ENCODE measurements around the gene AMOTL2.

AMOTL2 gene

GRCh38 chr3:134374105-134374790 is at the start of gene AMOTL2:
Gene AMOTL2 (minus strand): TSS chr3:134374447. CDS start chr3:134371433, 3,014 bp downstream.
- peak; percentile 61 for DNase-seq (ENCODE audit: low read depth, low spot score)

DNA sequence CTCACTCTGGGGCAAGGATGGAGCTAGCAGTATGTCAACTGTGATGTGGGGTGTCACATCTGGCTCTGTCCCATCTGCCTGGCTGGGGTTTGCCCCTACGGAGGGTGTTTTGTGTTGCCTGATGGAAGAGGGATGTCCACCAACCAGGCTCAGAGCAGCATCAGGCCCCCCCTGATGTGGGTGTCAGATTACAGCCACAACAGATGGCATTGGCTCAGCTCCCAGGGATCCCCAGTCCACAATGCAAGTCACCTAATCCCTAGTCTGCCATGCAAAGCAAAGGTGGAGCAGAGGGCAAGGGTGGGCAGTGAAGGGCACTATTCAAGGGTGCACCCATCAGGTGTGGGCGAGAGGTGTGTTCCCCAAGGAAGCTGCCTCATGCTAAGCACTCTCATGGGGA is 48.9 kb upstream of the AMOTL2 start:
- DNase-seq (ENCODE audit: low read depth, low spot score), result no peak

DNA sequence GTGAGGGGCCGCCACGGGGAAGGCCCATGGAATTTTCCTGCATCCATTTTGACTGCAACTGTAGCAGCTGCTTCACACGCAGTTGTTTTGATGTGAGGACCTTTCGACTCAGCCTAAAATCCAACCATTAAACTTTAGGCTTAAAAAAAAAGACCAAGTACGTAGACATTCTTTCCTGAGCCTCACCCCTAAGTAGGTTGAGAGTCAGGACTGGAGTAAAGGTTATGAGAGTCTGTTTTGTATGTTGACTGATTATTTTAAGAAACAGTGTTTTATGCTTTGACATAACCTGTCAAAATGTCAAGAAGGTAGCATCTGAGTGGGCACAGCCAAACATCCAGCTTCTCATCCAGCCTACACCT is 45.7 kb upstream of the AMOTL2 start:
- no peak for DNase-seq (ENCODE audit: low read depth, low spot score)

GRCh38 chr3:134419214-134419959 is 45.1 kb upstream of the AMOTL2 start:
- DNase-seq (ENCODE audit: low read depth, low spot score), result no peak

DNA sequence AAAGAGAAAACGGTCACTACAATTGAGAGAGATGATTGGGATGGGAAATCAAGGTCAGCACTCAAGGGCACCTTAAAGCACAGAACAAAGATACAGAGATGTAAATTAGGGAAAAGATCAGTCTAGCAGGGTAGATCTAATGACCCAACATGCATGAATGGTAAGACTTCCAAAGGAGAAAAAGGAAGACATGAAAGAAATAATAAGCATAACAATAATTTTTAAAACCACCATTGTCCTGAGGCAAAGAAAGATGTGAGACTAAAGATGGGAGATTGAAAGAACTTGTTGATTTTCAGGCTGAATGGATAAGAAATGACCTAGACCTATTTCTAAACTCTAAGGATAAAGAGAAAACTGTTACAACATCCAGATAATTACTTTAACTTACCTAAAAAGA is 34.8 kb upstream of the AMOTL2 start:
- DNase-seq (ENCODE audit: low read depth, low spot score), result no peak

DNA sequence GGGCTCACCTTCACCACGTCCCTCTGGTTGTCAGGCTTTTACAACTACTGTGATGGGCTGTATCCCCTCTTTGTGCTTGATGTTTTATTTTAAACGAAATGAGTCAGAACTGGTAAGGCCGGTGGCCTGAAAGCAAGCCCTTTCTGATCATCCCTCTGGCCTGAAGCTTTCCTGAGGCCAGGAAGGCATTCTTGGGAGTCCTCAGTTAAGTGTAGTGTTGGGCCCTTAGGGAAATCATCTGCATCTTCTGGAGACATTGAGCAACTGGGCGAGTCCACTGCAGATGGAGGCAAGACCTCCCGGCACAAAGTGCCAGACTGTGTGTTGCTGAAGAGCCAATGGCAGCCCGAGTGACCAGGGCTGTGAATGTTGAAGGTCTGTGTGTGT is 33.0 kb upstream of the AMOTL2 start:
- DNase-seq (ENCODE audit: low read depth, low spot score), result no peak

DNA sequence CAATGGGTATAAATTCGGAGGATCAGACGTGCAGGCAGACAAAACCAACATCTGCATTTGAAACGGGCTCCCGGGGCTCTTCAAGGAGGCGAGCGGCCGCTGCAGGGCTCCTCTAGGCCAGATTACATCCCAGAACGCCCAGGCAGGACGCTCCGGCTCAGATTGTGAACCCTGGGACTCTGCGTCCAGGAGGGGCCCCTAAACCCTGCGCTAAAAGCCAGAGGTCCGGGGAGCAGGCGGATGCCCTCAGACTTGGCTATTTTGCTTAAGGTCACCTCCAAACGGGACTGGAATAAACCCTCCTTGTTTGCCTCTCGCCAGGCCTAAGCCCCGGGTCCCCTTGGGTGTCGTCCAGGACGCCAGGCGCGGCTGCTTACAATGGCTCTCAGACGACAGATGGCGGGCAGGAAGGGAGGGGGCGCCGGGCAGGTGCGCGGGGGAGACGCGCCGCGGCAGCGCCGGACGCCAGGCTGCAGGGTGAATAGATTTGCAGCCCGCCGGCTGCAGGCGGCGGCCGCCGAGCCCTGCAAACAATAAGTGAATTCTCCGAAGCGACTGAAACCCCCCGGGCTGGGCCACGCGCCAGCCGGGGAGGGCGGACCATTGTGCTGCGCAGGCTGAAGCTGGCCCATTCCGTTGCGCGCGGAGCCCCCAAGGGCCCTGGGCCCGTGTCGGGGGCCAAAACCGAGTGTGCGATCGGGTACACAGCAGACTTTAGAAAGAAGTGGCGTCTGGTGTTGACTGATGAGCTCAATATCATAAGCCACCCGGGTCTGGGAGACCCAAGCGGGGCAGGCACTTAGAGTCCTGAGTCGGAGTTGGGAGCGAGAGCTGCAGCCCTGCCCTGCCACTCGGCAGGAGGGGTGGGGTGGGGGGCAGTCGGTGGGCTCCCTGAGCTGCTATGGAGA is 32.3 kb upstream of the AMOTL2 start:
- no peak for DNase-seq (ENCODE audit: low read depth, low spot score)

DNA sequence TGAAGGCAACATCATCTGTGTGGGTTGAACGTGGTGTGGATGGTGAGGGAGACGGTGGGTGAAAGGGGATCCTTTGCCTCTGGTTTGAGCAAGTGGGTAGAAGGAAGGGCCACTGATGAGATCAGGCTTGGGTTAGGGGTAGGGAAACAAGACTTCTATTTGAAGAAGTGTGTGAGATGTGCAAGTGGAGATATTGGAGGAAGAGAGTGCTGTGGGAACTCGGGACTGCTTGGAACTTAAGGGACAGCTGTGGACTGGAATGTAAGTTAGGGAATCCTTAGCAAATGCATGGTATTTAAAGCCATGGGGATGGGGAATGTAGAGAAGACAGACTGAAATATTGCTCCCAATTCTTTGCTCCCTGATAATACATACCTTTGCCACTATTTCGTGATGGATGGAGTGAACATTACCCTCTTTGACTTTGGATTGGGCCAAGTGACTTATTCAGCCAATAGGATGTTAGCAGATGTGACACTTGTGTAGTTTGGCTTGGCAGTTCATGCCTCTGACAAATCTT is 30.2 kb upstream of the AMOTL2 start:
- DNase-seq (ENCODE audit: low read depth, low spot score), result no peak

- DNase-seq (ENCODE audit: low read depth, low spot score), result no peak
Observed at GRCh38 chr3:134397755-134398154, 23.5 kb upstream of the AMOTL2 start.

- no peak for DNase-seq (ENCODE audit: low read depth, low spot score)
Observed at GRCh38 chr3:134395103-134395502, 20.9 kb upstream of the AMOTL2 start.

GRCh38 chr3:134394380-134394779 is 20.1 kb upstream of the AMOTL2 start:
- DNase-seq (ENCODE audit: low read depth, low spot score), result no peak

DNA sequence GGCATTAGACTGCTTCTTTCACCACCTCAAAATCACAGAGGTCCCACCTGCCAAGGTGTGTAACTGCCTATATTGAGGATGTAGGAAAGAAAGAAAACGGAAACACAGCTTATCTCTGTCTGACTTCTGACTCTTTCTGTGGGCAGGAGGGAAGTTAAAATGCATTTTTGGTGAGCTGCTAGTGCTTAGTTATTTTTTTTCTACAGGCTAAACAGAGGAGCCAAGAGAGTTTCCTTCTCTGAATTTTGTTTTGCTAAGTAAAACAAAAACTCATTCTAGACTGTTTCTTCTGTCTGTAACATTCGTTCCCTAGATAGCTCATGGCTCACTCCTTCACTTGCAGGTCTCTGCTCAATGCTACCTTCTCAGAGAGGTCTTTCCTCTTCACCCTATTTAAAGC is 18.8 kb upstream of the AMOTL2 start:
- no peak for DNase-seq (ENCODE audit: low read depth, low spot score)

DNA sequence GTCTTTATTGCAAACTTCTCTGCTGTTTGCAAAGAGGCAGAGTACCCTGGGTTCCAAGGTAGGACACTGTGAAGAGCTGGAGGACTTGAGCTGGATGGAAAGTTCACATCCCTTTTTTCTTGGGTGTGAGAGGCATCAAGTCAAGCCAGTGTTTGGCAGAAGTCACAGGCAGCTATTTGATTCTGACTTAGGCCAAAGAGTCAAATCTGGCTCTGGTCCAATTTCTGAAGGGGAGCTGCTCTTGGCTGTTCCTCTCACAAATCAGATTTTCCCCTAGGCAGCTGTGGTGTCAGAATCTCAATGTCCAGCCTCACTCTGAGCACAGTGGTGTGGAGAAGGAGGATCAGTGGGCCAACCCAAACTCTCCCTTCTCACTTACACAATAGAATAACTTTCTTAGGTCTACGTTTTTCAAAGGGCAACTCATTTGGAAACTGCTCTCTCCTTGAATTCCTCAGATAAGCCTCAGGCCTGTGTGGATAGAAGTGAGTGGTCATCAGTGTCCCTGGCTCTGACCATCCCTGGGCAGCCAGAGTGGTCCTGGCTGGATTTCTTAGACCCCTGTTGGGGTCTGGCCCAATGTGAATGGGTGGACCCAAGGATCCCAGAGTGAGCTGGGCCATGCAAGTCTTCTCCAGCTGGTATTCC is 18.2 kb upstream of the AMOTL2 start:
- no peak for DNase-seq (ENCODE audit: low read depth, low spot score)

DNA sequence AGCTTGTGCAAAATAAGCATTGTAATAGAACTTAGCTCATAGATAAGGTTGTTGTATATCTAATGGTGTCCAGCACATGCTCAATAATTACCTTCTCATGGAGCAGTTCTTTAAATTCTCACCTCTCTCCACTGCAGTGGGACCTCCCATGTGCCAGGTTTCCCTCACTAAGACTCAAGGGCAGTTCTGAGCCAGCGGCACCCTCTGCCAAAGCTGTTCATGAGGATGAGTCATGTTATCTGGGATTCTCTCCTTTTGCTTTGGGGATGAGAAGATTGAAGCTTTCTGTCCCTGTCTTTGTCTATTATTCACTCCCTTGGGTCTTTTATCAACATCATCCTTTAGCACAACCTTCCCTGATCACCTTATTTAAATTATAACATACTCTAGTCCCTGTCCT is 15.6 kb upstream of the AMOTL2 start:
- no peak for DNase-seq (ENCODE audit: low read depth, low spot score)

- DNase-seq (ENCODE audit: low read depth, low spot score), result no peak
Observed at GRCh38 chr3:134388788-134389485, 14.7 kb upstream of the AMOTL2 start.

DNA sequence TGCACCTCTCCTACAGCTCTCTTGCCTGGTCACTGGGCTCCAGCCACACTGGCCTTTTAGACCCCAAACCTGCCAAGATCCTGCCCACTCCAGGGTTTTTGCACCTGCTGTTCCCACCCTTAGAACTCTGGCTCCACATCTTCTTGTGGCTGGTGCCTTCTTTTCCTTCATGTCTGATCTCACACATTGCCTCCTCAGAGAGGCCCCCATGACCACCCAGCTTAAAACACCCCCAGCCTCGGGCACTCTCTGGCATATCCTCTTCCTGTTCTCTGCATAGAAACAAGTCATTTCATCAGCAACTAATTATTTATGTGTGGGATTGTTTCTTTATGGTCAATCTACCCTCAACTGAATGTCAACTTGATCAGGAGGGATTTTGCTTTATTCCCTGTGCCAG is 14.0 kb upstream of the AMOTL2 start:
- no peak for DNase-seq (ENCODE audit: low read depth, low spot score)

DNA sequence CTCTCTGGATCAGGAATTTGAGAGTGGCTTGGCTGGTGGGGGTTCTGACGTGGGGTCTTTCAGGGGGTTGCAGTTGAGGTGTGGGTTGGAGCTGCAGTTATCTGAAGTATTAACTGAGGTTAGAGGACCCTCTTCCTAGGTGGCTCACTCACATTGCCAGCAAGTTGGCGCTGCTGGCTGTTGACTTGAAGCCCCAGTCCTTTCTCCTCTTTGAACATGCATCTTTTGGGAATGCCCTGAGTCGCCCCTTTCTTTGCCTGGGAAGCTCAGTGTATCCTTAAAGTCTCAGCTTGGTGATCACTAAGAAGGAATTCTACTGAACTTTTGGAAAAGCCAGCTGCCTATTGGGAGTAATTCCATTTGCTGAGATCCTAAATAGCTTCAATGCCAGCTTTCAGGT is 13.0 kb upstream of the AMOTL2 start:
- DNase-seq (ENCODE audit: low read depth, low spot score), result no peak

GRCh38 chr3:134384963-134385362 is 10.7 kb upstream of the AMOTL2 start:
- DNase-seq (ENCODE audit: low read depth, low spot score), result no peak

DNA sequence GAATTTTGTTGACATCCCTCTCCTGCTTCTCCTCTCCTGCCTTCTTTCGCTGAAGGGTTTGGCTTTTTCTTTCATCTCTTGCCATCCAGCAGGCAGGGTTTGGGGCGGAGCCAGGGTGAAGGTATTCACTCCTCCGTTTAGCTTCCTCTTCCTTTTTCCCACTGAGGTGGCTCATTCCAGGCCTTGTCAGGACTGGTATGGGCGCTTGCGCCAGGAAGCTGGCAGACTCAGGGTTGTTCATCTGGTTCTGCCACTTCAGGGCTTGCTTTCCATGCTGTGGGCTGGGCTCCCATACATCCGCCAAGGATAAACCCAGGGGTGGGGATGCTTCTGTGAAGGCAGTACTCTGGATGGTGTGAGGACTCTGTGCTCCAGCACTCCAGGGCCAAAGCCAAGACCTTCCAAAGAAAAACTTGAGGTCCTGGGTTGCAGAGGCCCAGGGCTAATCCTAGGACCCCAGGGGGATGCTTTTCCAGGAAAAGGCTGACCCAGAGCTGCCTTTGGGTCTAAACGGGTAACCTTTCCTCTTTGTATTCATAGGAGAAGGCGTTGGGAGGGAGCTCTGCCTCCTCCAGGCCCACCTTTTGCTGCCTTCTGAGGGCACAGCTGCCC is 7.7 kb upstream of the AMOTL2 start:
- no peak for DNase-seq (ENCODE audit: low read depth, low spot score)

- no peak for DNase-seq (ENCODE audit: low read depth, low spot score)
Observed at GRCh38 chr3:134381076-134381475, 6.8 kb upstream of the AMOTL2 start.

- no peak for DNase-seq (ENCODE audit: low read depth, low spot score)
Observed at GRCh38 chr3:134380249-134380648, 6.0 kb upstream of the AMOTL2 start.

All from brain pericyte (primary cell).